HepG2 (cell line): Measurements from ENCODE around the gene EXOC6B. TPM values are rescaled to one million over a fixed set of nuclear protein-coding genes. Genes with fewer than 3 reads are reported as not detected.
A peak's percentile ranks its signal among the peaks of the same experiment; 100 is the strongest.

Experiments used
- ATAC-seq: fragments of 200-7000 bp; cut with Tn5 transposase; 3 replicates; pipeline ENCODE4 v1.9.1; 2020; ENCODE audit warnings: mild to moderate bottlenecking, moderate library complexity
- BruUV-seq: library from RNA; stranded (reverse); fragments of 400-500 nt; replicated peaks from 2 replicates; lab custom pipeline; 2021; lab: Mats Ljungman, UMichigan
- CTCF ChIA-PET: fragments of 300-600 bp; formaldehyde crosslinking; extraction: SDS; loops from one replicate; lab custom pipeline; 2021; ENCODE audit warnings: low total read pairs, inconsistent platforms, low intra/inter-chr PET ratio; lab: Yijun Ruan, JAX
- POLR2A ChIA-PET: fragments of 350-600 bp; sonication (Branson Sonifier 250); formaldehyde crosslinking; loops from one replicate; lab custom pipeline; 2020; ENCODE audit warnings: antibody characterized with exemption, inconsistent platforms; lab: Yijun Ruan, JAX
- DNase-seq: peaks from one replicate; pipeline ENCODE4 v3.0.0-alpha.2; 2015; ENCODE audit warnings: low spot score
- FAIRE-seq: peaks from 3 replicates; lab custom pipeline; 2011; peaks lifted over from hg19 to GRCh38; lab: Jason Lieb, UNC
- H2AFZ ChIP-seq: one replicate; pipeline ENCODE4 v1.6.1; 2011; ENCODE audit warnings: low read length, inconsistent platforms
- H3K27ac ChIP-seq: fragments of 300-600 bp; 3 replicates; pipeline ENCODE4 v1.8.0; 2011; ENCODE audit warnings: mixed run types, mild to moderate bottlenecking, mixed read lengths, low read length, inconsistent platforms; ENCODE audit not compliant: insufficient read depth; ENCODE audit errors: extremely low read length
- H3K27me3 ChIP-seq, 2 experiments: fragments of 200-600 bp in 1 of 2; 2 replicates in 1 of 2; 3 replicates in 1 of 2; pipeline versions ENCODE4 v1.6.0 to v1.8.0; 2011; ENCODE audit warnings: low read length in 2 of 2, mild to moderate bottlenecking in 2 of 2, moderate library complexity in 2 of 2, inconsistent platforms in 1 of 2; ENCODE audit not compliant: insufficient read depth in 2 of 2, control insufficient read depth in 1 of 2
- H3K36me3 ChIP-seq, 2 experiments: fragments of 200-600 bp in 1 of 2; replicated peaks in 1 of 2; 2 replicates in 1 of 2; 3 replicates in 1 of 2; pipeline versions ENCODE4 v1.5.1 to v1.8.0; 2011; ENCODE audit warnings: low read length in 2 of 2, inconsistent platforms in 1 of 2; ENCODE audit not compliant: insufficient read depth in 2 of 2, control insufficient read depth in 1 of 2
- H3K4me1 ChIP-seq: 2 replicates; pipeline ENCODE4 v1.5.1; 2012; ENCODE audit warnings: low read length, inconsistent platforms; ENCODE audit not compliant: insufficient read depth
- H3K4me2 ChIP-seq: 2 replicates; pipeline ENCODE4 v1.6.0; 2011; ENCODE audit warnings: low read depth, low read length, inconsistent platforms
- H3K4me3 ChIP-seq, 3 experiments: fragments of 200-600 bp in 1 of 3; sonication (generic), shearing (Covaris generic) in 1 of 3; replicated peaks in 1 of 3; 2 replicates each; pipeline ENCODE4 v1.5.1; 2011 to 2016; ENCODE audit warnings: low read length in 3 of 3, inconsistent platforms in 2 of 3, low read depth in 2 of 3, mild to moderate bottlenecking in 2 of 3, control low read depth in 1 of 3, mixed read lengths in 1 of 3; ENCODE audit not compliant: insufficient read depth in 1 of 3
- H3K79me2 ChIP-seq: one replicate; pipeline ENCODE4 v1.6.1; 2011; ENCODE audit warnings: low read length, inconsistent platforms; ENCODE audit not compliant: insufficient read depth
- H3K9ac ChIP-seq: 2 replicates; pipeline ENCODE4 v1.6.0; 2011; ENCODE audit warnings: mild to moderate bottlenecking, low read depth, low read length, inconsistent platforms; ENCODE audit not compliant: insufficient read depth
- H3K9me3 ChIP-seq: 2 replicates; pipeline ENCODE4 v1.5.1; 2012; ENCODE audit warnings: mild to moderate bottlenecking, low read length
- H4K20me1 ChIP-seq: 2 replicates; pipeline ENCODE4 v1.6.0; 2011; ENCODE audit warnings: inconsistent platforms, mild to moderate bottlenecking, low read length, moderate library complexity; ENCODE audit not compliant: insufficient read depth
- HDAC1 ChIP-seq: sonication (generic); formaldehyde crosslinking; IDR thresholded peaks from 2 replicates; pipeline ENCODE4 v1.5.1; 2020; ENCODE audit warnings: mild to moderate bottlenecking, missing genetic modification reagents
- KDM4B ChIP-seq: sonication (generic); formaldehyde crosslinking; IDR thresholded peaks from 2 replicates; pipeline ENCODE4 v1.4.0; 2020; ENCODE audit warnings: missing genetic modification reagents
- NFAT5 ChIP-seq: sonication (generic); formaldehyde crosslinking; IDR thresholded peaks from 2 replicates; pipeline ENCODE4 v1.4.0; 2020; ENCODE audit warnings: missing genetic modification reagents
- SMARCC2 ChIP-seq: fragments of 450-650 bp; IDR thresholded peaks from 2 replicates; pipeline ENCODE4 v1.6.1; 2017; ENCODE audit warnings: antibody characterized with exemption, mild to moderate bottlenecking
- ZBTB7B ChIP-seq: sonication (generic); formaldehyde crosslinking; IDR thresholded peaks from 2 replicates; pipeline ENCODE4 v1.4.0; 2020; ENCODE audit warnings: missing genetic modification reagents
- ZNF644 ChIP-seq: IDR thresholded peaks from 2 replicates; pipeline ENCODE4 v1.6.1; 2016; ENCODE audit warnings: low read depth
- WGBS: methylation state at CpG from one replicate; pipeline ENCODE4 v1.1.6; 2017; ENCODE audit warnings: low lambda C conversion rate; 5-methylcytosine and 5-hydroxymethylcytosine counted together
- in situ Hi-C: cut with HindIII; loops from 2 replicates; pipeline ENCODE4 v1.10.0; 2017; ENCODE audit warnings: low pct_unique_long_range_greater_than_20kb; ENCODE audit not compliant: extremely low pct_ligation_motif_present
- intact Hi-C: fragments of 100-400 bp; cut with micrococcal nuclease; formaldehyde crosslinking; loops from one replicate; pipeline ENCODE4 v1.10.0; 2022; ENCODE audit not compliant: unreplicated experiment
- polyA plus RNA-seq, 8 experiments: library from polyadenylated mRNA; depleted of rRNA in 3 of 8; stranded (reverse) in 7 of 8; unstranded in 1 of 8; fragments of >200 nt; fragmentation: Illumina TruSeq in 4 of 8; extraction: Trizol in 4 of 8; gene quantifications; 2 replicates each; pipeline versions ENCODE4 v1.2.1 to v1.2.3, GENCODE V29; 2011 to 2016; ENCODE audit warnings: low read depth in 4 of 8, missing spikeins in 1 of 8, mixed read lengths in 1 of 8; ENCODE audit not compliant: insufficient read depth in 1 of 8
- total RNA-seq, 5 experiments: library from RNA; depleted of rRNA; stranded (reverse); fragments of >200 nt; fragmentation: Illumina TruSeq; extraction: Trizol; gene quantifications; 2 replicates each; pipeline ENCODE4 v1.2.3, GENCODE V29; 2016; ENCODE audit warnings: low read depth in 1 of 5

The EXOC6B gene
- total and polyA plus RNA-seq, 2 of the 13 experiments (the other 11 are each of a cell fraction or from before 2014, with no cell fraction given), result 9.1 to 15.9 TPM

GRCh38 chr2:72757177-72757775 is 68.6 kb downstream of the EXOC6B start (continued):
- TF ChIP-seq NFAT5 (CRISPR knock-in tag) (no peak), ZNF644 (CRISPR knock-in tag) (peak; percentile 43; the same call in 1 of the 2 replicates), SMARCC2 (no peak), KDM4B (CRISPR knock-in tag) (no peak), ZBTB7B (no peak; the same call in 1 of the 2 replicates)

GRCh38 chr2:72755647-72756423 is 70.0 kb downstream of the EXOC6B start:
- Histone ChIP-seq H3K79me2 (no peaks in the 10 kb centered on the region), H3K4me3 (no peak overlapping the region), H3K27ac (peak overlapping the region; percentile 49), H3K9me3 (no peaks in the 10 kb centered on the region), H2AFZ (no peak overlapping the region), H3K4me1 (peaks cover 74% of the 10 kb centered on the region), H4K20me1 (no peaks in the 10 kb centered on the region), H3K27me3 (no peaks in the 10 kb centered on the region), H3K36me3 (no peaks in the 10 kb centered on the region), H3K9ac (no peak overlapping the region), H3K4me2 (0 out of 2 replicates have a peak overlapping the region, but pooled peaks have one; percentile 21)
- TF ChIP-seq HDAC1 (CRISPR knock-in tag), result no peak
- WGBS, result 64% methylated on average over 4 of the region's 4 CpGs
- POLR2A ChIA-PET, result interaction anchor here (0.6 kb wide), 1 partner anchor 32 kb away, joined by 5 read pairs; no protein-coding TSS in a partner anchor
- in situ Hi-C loops, result no loop called here
- DNase-seq (peak; percentile 17), ATAC-seq (no peak), FAIRE-seq (no peak)
- intact Hi-C loops, result loop anchor here (5.0 kb wide), 1 partner anchor 34 kb away; no protein-coding TSS in a partner anchor
- CTCF ChIA-PET, result no interaction called here
- no TSS peak for BruUV-seq
